Measurements from ENCODE around the gene SPIRE1. TPM values are rescaled to one million over a fixed set of nuclear protein-coding genes. Genes with fewer than 3 reads are reported as not detected.

SPIRE1 gene
- total RNA-seq, result 13.7 and 14.2 TPM in 2 replicates

DNA sequence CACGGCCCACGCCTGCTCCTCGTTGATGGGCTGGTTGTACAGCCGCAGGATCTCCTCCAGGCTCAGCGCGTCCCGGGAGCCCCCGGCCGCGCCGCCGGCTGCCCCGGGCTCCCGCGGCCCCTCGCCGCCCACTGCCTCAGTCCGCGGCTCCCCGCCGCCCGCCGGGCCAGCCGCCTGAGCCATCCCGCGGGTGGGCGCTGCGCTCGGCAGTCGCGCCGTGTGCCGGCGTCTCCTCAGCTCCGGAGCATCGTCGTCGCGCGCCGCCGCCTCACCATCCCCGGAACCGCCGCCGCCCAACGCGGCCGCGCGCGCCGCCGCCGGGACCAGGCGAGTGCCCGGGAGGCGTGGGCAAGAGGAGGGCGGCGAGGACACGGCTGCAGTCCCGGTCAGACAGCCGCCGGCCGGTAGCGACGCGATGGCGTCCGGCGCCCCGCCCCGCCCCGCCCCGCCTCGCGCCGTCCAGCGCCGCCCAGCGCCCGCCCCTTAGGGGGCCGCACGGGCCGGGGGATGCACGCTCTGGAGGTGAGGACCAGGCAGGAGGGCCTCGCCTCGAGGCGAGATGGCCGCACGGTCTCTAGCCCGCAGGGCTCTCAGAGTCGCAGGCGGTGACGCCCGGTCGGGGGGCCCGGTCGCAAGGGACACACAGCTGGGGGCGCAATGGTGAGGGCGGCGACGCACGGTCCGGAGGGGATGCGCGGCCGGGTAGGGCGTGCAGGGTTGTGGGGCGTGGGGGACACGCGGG, at the start of gene SPIRE1:
Gene SPIRE1, minus strand, starts transcription at position 424 of the 742 bp plus-strand sequence. Its CDS starts 241 bp downstream, at position 183.
- peak; percentile 74 to 79 for DNase-seq (ENCODE audit: low read depth in 2 of 2)

DNA sequence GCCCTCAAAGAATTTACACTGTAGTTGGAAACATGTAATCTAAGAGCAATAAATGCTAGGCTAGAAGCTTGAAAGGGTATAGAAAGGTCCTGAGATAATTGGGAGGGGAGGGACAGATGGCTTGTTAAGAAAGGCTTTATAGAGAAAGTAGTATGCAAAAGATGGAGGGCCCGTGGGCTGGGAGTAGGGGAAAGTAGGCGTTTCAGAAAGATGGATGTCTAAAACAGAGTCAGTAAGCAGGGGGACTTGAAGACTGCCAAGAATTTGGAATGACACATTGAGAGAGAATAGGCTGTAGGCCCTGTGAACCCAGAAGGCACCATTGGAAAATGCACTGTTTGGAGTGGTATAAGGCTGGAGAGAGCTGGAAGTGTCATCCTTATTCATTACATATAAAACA, 45.8 kb upstream of the SPIRE1 start:
- peak; percentile 15 to 45 for DNase-seq (ENCODE audit: low read depth in 2 of 2)

DNA sequence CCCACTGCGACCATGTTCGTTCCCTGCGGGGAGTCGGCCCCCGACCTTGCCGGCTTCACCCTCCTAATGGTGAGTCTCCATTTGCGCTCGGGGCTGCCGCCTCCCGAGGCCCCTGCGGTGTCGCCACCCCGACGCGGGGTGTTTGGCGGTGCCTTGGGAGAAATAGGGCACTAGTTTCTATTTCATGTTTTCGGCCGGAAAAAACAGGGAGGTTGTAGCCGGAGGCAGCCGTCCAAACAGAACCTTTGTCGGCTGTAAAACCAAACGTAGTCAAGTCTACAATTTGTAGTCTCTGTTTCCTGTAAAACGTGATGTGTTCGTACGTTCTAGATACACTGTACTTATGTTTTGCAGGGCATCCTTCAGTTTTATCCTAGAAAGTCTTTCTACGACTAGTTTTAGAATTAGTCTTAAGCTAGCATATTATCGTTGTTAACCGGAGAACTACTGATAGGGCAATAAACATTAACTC, 45.2 kb upstream of the SPIRE1 start:
- DNase-seq (ENCODE audit: low read depth in 2 of 2), result no peak

DNA sequence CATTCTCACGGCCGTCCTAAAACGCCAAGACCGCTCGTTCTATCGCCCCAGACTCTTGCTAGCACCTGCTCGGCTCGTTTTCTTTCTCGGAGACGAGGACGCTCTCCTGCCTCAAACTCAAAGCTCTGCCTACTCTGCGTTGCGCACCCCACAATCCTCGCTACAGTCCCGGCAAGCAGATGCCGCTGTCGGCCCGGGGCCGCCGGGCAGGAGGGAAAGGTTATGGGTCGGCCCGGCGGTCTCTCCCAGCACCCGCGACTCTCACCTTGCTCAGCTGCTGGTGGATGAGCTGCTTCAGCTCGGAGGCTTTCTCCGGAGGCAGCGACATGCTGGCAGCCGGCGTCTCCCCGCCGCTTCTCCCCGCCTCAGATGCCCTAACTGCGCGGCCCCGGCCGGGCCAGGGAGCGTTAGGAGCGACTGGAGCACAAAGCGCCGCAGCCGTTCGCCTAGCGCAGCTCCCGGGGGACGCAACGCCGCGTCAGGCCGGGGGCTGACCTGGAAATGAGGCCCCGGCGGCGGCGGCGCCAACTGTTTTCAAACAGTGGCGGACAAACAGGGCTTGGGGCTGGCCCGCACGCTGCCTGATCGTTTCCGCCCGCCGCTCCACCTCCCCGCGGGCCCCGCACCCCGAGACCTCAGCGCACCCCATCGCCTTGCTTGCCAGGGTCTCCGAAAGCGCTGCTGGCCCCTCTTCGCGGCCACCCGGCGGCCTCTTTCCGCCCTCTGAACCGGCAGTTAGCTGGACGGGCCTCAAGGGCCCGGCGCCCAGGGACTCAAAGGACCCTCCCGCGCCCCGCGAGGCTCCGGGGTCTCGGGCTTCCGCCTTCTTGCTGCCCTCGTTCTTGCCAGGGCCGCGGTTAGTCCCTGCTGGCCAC, 44.6 kb upstream of the SPIRE1 start, which contains the start of the genes CEP76 and PSMG2:
Gene CEP76, minus strand, starts transcription at position 503 of the 875 bp plus-strand sequence. Its CDS starts 175 bp downstream, at position 328.
Gene PSMG2, plus strand, starts transcription at position 822 of the 875 bp plus-strand sequence. CDS start 66 bp downstream, outside the sequence.
- peak; percentile 92 to 95 for DNase-seq (ENCODE audit: low read depth in 2 of 2)

DNA sequence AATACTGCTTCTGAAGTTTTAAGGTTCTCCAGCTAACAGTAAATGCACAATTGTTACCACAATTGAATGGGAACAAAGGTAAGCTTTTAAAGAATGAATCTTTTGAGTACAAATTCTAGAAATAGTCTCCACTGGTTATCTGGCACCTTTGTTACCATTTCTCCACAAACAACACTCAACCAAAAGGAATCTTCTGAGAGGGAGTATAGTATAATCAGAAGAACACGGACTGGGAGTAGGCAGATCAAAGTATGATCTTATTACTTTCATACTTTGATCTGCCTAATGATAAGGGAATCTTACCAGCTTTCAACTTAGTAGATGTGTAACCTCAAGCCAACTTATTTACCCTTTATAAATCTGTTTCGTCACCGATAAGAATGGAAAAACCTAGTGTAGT, 43.3 kb upstream of the SPIRE1 start:
- no peak for DNase-seq (ENCODE audit: low read depth in 2 of 2)

DNA sequence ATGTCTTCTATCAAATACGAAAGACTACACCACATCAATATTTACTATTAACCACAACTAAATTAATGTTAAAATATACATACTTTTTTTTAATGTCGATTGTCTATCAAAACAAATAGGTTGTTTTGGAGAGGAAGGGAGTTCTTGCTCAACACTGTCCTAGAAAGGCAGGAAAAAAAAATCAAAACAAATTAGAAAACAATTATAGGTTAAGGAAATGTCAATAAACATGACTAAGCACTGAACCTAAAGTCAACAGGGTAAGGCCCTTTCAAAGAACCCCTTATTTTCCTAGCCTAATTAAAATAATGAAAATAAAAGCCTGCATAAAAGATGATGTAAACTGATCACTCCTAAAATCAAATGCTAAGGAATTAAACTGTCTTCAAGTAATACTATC, 41.8 kb upstream of the SPIRE1 start:
- no peak for DNase-seq (ENCODE audit: low read depth in 2 of 2)

DNA sequence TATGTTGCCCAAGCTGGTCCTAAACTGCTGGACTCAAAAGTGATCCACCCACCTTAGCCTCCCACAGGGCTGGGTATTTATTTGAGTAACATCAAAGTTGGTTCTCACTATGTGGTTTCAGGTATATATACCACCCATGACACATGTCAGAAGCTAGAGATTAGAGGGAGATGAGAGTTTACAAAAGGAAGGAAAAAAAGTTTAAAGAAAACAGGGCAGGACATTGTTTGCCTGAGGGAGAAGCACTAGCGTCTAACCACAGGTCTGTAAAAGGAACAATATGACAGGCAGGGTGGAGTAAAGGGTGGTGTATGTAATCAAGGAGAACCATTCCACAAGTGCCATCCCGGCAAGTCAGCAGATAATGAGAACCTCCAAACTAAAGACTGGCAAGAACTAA, 36.1 kb upstream of the SPIRE1 start:
- no peak for DNase-seq (ENCODE audit: low read depth in 2 of 2)

DNA sequence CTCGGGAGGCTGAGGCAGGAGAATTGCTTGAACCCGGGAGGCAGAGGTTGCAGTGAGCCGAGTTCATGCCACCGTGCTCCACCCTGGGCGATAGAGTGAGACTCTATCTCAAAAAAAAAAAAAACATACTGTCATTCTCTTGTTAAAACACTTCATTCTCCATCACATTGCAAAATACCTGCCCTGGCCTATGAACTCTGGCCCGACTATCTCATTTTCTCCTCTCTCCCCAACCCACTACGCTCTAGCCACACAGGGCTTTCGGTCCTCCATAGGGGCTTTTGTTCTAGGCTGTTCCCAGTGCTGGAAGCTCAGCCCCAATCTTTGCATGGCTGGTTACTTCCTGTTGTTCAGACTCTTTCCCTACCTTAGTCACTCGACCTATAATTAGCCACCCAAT, 34.3 kb upstream of the SPIRE1 start:
- no peak for DNase-seq (ENCODE audit: low read depth in 2 of 2)

DNA sequence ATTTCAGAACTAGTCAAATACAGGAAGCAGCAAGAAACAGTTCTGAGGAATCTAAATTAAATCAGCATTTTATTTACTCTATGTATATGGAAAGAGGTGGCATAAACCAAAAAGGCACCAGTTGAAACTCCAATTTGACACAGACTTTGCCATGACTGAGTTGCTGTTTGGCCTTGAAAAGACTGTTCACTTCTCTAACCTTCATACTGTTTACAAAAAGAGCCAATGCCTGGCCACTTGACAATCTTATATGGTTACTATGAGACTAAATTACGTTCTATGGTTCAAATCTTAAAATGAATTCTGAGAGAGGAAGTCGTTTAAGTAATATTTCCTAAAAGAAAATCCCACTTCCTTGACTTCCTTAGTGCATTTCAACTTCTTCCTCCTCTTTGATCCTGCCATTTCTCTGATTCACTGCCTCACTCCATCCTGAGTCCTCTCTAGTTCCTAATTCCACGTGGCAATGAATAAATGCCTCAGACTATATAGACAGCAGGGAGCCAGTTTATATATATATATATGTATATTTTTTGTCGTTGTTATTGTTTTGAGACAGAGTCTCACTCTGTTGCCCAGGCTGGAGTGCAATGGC, 31.4 kb upstream of the SPIRE1 start:
- no peak for DNase-seq (ENCODE audit: low read depth in 2 of 2)

DNA sequence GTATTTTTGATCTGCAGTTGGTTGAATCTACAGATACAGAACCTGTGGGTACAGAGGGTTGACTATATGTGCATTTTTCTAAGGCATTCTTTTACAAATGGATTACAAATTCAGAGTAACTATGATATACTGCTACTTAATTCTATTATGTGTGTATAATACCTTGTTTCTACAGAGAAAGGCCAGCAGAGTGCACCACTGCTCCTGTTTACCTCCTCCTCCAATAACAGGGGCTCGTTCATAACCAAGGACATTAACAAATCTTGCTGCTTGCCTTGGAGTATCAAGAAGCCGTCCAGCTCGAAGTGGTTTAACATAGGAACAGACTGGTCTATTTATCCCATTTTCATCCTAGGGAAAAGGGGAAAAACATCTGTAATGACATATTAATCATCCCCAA, 28.2 kb upstream of the SPIRE1 start:
- DNase-seq (ENCODE audit: low read depth in 2 of 2), result peak; percentile 43

DNA sequence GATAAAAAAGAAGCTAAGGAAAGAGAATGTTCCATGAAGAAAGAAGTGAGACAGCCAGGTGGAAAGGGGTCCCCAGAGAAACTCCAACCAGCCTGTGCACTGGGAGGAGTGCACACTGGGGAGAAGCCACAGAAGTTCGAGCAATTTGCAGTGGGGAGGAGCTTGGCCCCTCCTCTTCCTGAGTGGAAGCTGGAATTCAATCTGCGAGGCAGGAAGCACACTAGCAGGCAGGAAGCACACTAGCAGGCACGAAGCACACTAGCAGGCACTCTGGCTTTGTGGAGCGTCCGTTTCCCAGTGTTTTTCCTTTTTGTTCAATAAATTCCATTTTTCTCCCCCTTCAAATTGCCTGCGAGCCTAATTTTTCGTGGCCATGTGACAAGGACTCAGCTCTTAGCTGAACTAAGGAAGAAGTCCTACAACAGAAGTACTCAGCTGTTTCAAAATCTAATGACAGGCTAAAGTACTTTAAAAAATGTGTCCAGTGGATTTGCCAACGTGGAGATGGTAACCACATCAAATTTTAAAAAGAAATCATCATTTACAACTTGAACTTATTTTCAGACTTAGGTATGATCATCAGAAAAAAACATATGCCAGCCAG, 21.4 kb upstream of the SPIRE1 start:
- DNase-seq (ENCODE audit: low read depth in 2 of 2), result peak; percentile 83 to 92

DNA sequence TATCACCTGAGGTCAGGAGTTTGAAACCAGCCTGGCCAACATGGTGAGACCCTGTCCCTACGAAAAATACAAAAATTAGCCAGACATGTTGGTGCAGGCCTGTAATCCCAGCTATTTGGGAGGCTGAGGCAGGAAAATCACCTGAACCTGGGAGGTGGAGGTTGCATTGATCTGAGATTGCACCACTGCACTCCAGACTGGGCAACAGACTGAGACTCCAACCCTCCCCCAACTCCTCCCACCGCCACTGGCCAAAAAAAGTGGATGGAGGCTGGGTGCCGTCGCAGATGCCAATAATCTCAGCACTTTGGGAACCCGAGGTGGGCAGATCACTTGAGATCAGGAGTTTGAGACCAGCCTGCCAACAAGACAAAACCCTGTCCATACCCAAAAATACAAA, 10.1 kb upstream of the SPIRE1 start:
- DNase-seq (ENCODE audit: low read depth in 2 of 2), result no peak

DNA sequence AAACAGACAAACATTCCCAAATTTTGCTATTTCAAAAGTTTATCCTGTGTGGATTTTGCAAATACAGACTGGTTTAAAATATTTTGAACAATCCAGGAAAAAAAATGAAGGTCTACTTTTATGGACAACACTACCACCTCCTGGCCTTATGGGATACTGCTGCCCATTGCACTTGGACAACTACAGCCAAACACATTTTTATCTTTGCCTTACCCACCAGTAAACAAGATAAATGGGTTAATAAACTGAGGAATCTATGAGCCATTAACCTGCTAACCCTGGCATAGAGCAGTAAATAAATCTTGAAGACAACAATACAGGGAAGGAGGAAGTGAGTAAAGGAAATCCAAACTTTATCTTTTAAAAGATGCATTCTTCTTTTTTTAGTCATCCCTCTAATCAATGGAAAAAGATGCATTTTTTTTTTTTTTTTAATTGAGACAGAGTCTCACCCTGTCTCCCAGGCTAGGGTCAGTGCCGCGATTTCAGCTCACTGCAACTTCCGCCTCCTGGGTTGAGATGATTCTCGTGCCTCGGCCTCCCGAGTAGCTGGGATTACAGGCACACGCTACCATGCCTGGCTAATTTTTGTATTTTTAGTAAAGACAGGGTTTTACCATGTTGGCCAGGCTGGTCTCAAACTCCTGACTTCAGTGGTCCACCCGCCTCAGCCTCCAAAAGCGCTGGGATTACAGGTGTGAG, 2.1 kb upstream of the SPIRE1 start:
- DNase-seq (ENCODE audit: low read depth in 2 of 2), result peak; percentile 79 to 80

DNA sequence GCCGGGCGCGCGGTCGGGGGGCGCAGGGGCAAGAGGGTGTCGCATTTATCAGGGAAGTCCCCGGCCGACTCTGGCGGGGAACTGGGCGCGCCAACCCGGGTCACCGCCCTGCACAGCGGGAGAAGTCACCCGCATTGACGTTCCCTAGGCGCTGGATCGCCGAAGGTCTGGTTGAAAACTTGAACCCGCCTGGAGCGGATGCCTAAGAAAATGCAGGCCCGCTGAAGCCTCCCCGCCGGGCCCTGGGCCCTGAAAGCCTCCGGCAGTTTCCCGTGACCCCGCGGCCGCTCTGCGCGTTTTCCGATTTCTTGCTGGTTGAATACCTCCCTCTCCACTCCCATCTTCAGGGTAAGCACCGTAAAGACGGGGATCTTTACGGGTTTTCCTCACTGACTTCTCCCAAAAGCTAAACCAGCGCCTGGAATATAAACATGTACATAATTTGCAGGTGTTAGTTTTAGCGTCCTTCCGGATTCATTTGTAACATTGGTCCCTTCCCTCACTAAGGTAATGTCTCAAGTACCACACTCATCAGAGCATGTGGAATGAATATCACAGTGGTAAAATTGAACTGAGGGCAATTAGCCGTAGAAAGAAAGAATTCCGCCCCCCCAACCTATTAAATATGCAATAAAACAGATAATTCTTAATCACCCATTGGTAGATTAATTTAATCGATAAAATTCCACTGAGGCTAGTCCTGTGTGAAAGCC, 675 bp upstream of the SPIRE1 start:
- peak in 1 of 2 donors; percentile 29 for DNase-seq (ENCODE audit: low read depth in 2 of 2)

DNA sequence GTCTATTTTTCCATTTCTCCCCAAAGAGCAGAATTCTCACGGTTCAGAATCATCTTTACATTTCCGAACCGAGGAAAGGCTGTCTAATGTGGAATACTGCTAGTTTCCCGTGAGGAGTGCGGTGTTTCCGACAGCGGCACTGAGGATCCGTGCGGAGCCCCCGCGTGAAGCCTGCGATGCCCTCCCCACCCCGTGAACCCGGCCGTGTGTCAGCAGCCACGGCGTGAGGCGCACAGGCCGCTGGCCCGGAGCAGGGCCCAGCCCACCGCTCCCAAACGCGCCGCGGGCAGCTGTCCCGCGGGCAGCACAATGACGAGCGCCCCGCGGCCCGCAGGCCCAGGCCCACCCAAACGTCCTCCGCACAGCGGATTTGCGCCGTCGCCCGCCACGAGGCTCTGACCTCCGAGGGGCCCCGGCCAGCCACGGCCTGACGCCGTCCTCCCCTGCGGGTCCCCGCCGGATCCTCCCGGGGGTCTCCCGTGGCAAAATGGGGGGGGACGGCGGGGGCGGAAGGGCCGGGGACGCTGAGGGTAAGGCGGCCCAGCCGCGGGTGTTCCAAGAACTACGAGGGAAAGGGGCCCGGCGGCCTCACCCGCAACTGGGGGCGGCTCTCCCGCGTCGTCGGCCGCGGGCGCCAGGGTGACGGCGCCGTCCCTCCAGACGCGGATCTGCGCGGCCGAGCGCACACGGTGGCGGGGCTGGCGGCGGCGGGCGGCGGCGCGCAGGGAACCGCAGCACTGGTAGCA, 796 bp downstream of the SPIRE1 start:
- DNase-seq (ENCODE audit: low read depth in 2 of 2), result peak; percentile 64 to 72

DNA sequence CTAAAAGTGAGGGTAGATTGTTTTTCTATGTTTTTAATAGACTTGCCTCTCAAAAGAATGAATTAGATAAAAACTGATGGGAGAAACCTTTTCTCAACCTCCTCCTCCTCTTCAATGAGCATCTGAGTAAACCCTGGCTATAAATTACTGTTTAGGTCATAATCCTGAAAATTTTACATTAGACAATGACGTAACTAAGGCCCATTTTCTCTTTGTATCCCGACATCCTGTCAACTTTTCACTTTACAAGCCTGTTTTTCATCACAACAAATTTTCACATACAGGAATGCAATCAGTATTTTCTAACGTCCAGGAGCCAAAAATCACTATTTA, 1.3 kb downstream of the SPIRE1 start:
- DNase-seq (ENCODE audit: low read depth in 2 of 2), result peak; percentile 52 to 56

DNA sequence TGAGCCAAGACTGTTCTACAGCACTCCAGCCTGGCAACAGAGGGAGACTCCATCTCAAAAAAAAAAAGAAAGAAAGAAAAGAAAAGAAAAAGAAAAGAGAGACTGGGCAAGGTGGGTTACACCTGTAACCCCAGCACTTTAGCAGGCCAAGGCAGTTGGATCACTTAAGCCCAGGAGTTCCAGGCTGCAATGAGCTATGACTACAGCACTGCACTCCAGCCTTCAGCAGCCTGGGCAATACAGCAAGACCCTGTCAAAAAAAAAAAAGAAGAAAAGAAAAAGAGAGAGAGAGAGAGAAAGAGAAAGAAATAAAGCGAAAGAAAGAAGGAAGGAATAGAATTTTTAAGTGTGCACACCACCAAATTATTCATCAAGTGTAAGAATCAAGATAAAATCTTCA, 2.9 kb downstream of the SPIRE1 start:
- DNase-seq (ENCODE audit: low read depth in 2 of 2), result no peak

DNA sequence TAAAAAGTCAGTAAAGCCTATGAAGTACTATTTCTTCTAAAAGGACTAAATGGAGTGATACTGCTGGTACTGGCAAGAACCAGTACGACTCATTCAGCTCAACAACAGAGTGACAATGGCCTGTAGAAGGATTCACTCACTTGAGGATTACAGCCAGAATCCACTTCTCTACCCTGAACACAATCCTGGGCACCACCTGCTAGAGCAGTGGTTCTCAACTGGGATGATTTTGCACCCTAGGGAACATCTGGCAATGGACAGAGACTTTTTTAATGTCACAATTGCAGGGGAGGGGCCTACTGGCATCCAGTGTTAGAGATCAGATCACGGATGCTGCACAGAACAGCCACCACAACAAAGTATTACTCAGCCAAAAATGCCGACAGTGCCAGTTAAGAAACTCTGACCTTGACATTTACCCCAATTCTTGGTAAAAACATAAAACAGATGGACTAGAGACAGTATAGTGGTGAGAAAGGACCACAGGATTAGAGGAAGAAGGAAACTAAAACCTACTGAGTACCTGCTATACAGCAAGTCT, 5.0 kb downstream of the SPIRE1 start:
- peak; percentile 39 to 49 for DNase-seq (ENCODE audit: low read depth in 2 of 2)

DNA sequence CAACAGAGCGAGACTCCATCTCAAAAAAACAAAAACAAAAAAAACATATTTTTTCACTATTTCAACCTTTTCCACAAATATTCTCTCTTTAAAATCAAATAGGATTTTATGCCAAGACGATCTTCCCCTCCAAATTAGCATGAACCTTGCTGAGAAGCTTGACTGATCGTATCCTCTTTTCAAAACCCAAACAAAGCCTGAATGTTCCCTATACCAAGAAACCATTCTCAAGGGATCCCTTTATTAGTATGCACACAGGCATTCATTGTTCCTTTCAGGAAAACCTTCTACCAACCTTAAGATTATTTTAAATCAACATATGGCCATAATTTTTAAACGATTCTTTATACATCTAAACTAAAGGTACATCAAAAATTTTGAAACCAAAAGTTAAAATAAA, 6.3 kb downstream of the SPIRE1 start:
- no peak for DNase-seq (ENCODE audit: low read depth in 2 of 2)
